Mesenchymal stem cell (in vitro differentiated cells and primary cell): ENCODE data around the gene EXOC6B.

Experiments
- DNase-seq: peaks from one replicate; pipeline ENCODE4 v3.0.0-alpha.2; 2013
- H2AFZ ChIP-seq: one replicate; pipeline ENCODE4 v1.6.1; 2013; ENCODE audit warnings: low read depth, mild to moderate bottlenecking, control low read depth, inconsistent platforms, low read length, moderate library complexity
- H2AK5ac ChIP-seq: 2 replicates; pipeline ENCODE4 v1.6.1; 2013; ENCODE audit warnings: low read length, moderate library complexity, mild to moderate bottlenecking, inconsistent platforms; ENCODE audit not compliant: severe bottlenecking
- H2BK120ac ChIP-seq: one replicate; pipeline ENCODE4 v1.6.1; 2013; ENCODE audit warnings: low read depth, mild to moderate bottlenecking, inconsistent platforms, low read length, moderate library complexity
- H2BK12ac ChIP-seq, 2 experiments: one replicate each; pipeline ENCODE4 v1.6.1; 2013; ENCODE audit warnings: inconsistent platforms in 2 of 2, low read length in 2 of 2, mild to moderate bottlenecking in 2 of 2, moderate library complexity in 2 of 2, control low read depth in 1 of 2
- H2BK15ac ChIP-seq: one replicate; pipeline ENCODE4 v1.6.1; 2013; ENCODE audit warnings: mild to moderate bottlenecking, low read depth, inconsistent platforms; ENCODE audit not compliant: poor library complexity, severe bottlenecking
- H2BK5ac ChIP-seq: 2 replicates; pipeline ENCODE4 v1.6.1; 2013; ENCODE audit warnings: low read depth, mild to moderate bottlenecking, low read length, control low read depth, inconsistent platforms; ENCODE audit not compliant: poor library complexity, severe bottlenecking
- H3K14ac ChIP-seq, 2 experiments: one replicate each; pipeline ENCODE4 v1.6.1; 2013; ENCODE audit warnings: inconsistent platforms in 2 of 2, low read length in 2 of 2, control low read depth in 1 of 2, mild to moderate bottlenecking in 1 of 2, moderate library complexity in 1 of 2
- H3K18ac ChIP-seq, 2 experiments: one replicate each; pipeline ENCODE4 v1.6.1; 2013; ENCODE audit warnings: inconsistent platforms in 2 of 2, low read length in 2 of 2, control low read depth in 1 of 2, low read depth in 1 of 2, mild to moderate bottlenecking in 1 of 2
- H3K23ac ChIP-seq, 2 experiments: one replicate each; pipeline ENCODE4 v1.6.1; 2013; ENCODE audit warnings: inconsistent platforms in 2 of 2, low read length in 2 of 2, mild to moderate bottlenecking in 2 of 2, moderate library complexity in 2 of 2, control low read depth in 1 of 2
- H3K27ac ChIP-seq: 2 replicates; pipeline ENCODE4 v1.5.1; 2013; ENCODE audit warnings: mild to moderate bottlenecking, moderate library complexity, low read length, control low read depth, inconsistent platforms; ENCODE audit not compliant: poor library complexity, severe bottlenecking
- H3K27me3 ChIP-seq, 2 experiments: 2 replicates each; pipeline versions ENCODE4 v1.6.1 to v1.7.0; 2013; ENCODE audit warnings: low read length in 2 of 2, mild to moderate bottlenecking in 2 of 2, moderate library complexity in 2 of 2, control low read depth in 1 of 2, inconsistent platforms in 1 of 2; ENCODE audit not compliant: control insufficient read depth in 1 of 2, insufficient read depth in 1 of 2
- H3K36me3 ChIP-seq, 2 experiments: 2 replicates each; pipeline versions ENCODE4 v1.6.1 to v1.7.0; 2013; ENCODE audit warnings: low read length in 2 of 2, control low read depth in 1 of 2, inconsistent platforms in 1 of 2, low read depth in 1 of 2, mild to moderate bottlenecking in 1 of 2; ENCODE audit not compliant: insufficient read depth in 2 of 2, control insufficient read depth in 1 of 2
- H3K4ac ChIP-seq, 2 experiments: one replicate each; pipeline ENCODE4 v1.6.1; 2013; ENCODE audit warnings: inconsistent platforms in 2 of 2, low read length in 2 of 2, mild to moderate bottlenecking in 2 of 2, moderate library complexity in 2 of 2, control low read depth in 1 of 2, low read depth in 1 of 2
- H3K4me1 ChIP-seq: 2 replicates; pipeline ENCODE4 v1.6.1; 2013; ENCODE audit warnings: low read depth, low read length, control low read depth; ENCODE audit not compliant: control insufficient read depth, insufficient read depth
- H3K4me2 ChIP-seq: 2 replicates; pipeline ENCODE4 v1.6.1; 2013; ENCODE audit warnings: low read length, mild to moderate bottlenecking, inconsistent platforms; ENCODE audit not compliant: poor library complexity, severe bottlenecking
- H3K4me3 ChIP-seq, 2 experiments: 2 replicates each; pipeline versions ENCODE4 v1.5.1 to v1.7.0; 2013; ENCODE audit warnings: low read length in 2 of 2, mild to moderate bottlenecking in 2 of 2, control low read depth in 1 of 2, low read depth in 1 of 2; ENCODE audit not compliant: insufficient read depth in 1 of 2
- H3K79me1 ChIP-seq: replicated peaks from 2 replicates; pipeline ENCODE4 v1.6.1; 2013; ENCODE audit warnings: mild to moderate bottlenecking, control low read depth, low read length, inconsistent platforms; ENCODE audit not compliant: poor library complexity, severe bottlenecking
- H3K9ac ChIP-seq: 2 replicates; pipeline ENCODE4 v1.7.0; 2013; ENCODE audit warnings: mild to moderate bottlenecking, low read length, moderate library complexity
- H3K9me3 ChIP-seq: 2 replicates; pipeline ENCODE4 v1.7.0; 2013; ENCODE audit warnings: mild to moderate bottlenecking, low read length; ENCODE audit not compliant: control insufficient read depth
- H4K8ac ChIP-seq: one replicate; pipeline ENCODE4 v1.6.1; 2013; ENCODE audit warnings: inconsistent platforms, mild to moderate bottlenecking, low read length, moderate library complexity
- H4K91ac ChIP-seq: one replicate; pipeline ENCODE4 v1.6.1; 2013; ENCODE audit warnings: mild to moderate bottlenecking, low read length, inconsistent platforms
- WGBS: methylation state at CpG from one replicate; pipeline ENCODE4 v1.1.7; 2013; ENCODE audit warnings: mixed read lengths; 5-methylcytosine and 5-hydroxymethylcytosine counted together

EXOC6B gene

DNA sequence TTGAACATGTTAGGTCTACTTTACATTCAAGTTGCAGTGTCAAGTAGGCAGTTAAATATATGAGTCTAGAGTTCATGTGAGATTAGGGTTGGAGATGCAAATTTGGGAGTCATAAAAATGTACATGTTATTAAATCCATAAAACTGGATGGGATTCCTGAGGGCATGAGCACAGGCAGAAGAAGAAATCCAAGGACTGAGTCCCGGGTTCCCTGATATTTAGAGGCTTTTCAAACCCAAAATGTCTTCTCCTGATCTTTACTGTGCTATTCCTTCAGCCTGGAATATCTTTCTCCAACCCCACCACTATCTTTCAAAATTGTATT, 23.3 kb upstream of the EXOC6B start:
- Histone ChIP-seq H3K9me3 (no peaks in the 10 kb centered on the region), H3K9ac (no peak overlapping the region), H3K14ac (no peak overlapping the region), H3K79me1 (no peaks in the 10 kb centered on the region), H3K36me3 (no peaks in the 10 kb centered on the region), H3K18ac (no peak overlapping the region), H3K4me3 (no peak overlapping the region), H4K8ac (no peak overlapping the region), H2AFZ (no peak overlapping the region), H3K4ac (no peak overlapping the region), H4K91ac (no peak overlapping the region), H2BK5ac (no peak overlapping the region), H2BK120ac (no peak overlapping the region), H2AK5ac (no peak overlapping the region), H2BK15ac (no peak overlapping the region), H2BK12ac (no peak overlapping the region), H3K23ac (no peak overlapping the region), H3K27ac (no peak overlapping the region), H3K4me1 (no peaks in the 10 kb centered on the region), H3K27me3 (peaks cover 24 to 57% of the 10 kb centered on the region in 2 experiments), H3K4me2 (no peak overlapping the region)
- no peak for DNase-seq
- WGBS, result 79% methylated on average over 1 of the region's 1 CpG

DNA sequence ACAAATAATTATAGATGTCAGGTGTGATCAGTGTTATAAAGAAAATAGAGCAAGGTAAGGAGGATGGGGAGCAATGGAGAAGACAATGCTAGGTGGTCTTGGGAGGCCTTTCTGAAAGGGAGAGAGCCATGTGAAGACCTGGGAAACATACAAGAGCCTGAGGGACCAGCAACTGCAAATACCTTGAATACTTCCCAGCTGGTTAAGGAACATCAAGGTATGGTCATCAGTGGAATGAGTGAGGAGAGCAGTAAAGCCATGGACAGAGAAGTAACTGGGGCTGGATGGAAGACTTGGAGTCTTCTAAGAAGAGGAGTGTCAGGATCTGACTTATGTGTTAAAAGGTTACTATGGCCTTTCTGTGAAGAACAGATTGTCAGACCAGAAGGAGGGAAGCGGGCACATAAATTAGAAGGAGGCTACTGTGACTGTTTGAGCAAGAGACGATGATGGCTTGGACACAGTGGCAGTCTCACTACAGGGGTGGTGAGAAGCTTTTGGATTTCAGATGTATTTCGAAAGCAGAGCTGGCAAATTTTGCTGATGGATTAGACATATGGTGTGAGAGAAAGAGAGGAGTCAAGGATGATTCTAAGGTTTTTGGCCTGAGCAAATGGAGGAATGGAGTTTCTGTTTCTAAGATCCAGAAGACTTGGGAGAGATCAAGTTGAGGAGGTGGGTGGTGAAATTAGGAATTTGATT, 22.8 kb upstream of the EXOC6B start:
- Histone ChIP-seq H3K4me1 (no peaks in the 10 kb centered on the region), H2BK5ac (no peak overlapping the region), H3K36me3 (no peaks in the 10 kb centered on the region), H4K91ac (no peak overlapping the region), H2AFZ (no peak overlapping the region), H2BK15ac (no peak overlapping the region), H4K8ac (no peak overlapping the region), H3K9ac (no peak overlapping the region), H2BK120ac (no peak overlapping the region), H2AK5ac (no peak overlapping the region), H3K23ac (no peak overlapping the region), H2BK12ac (no peak overlapping the region), H3K18ac (no peak overlapping the region), H3K4me3 (no peak overlapping the region), H3K27me3 (peaks cover 22 to 55% of the 10 kb centered on the region in 2 experiments), H3K4ac (no peak overlapping the region), H3K79me1 (no peaks in the 10 kb centered on the region), H3K14ac (no peak overlapping the region), H3K27ac (no peak overlapping the region), H3K4me2 (no peak overlapping the region), H3K9me3 (no peaks in the 10 kb centered on the region)
- WGBS, result 89% methylated on average over 3 of the region's 3 CpGs
- no peak for DNase-seq

DNA sequence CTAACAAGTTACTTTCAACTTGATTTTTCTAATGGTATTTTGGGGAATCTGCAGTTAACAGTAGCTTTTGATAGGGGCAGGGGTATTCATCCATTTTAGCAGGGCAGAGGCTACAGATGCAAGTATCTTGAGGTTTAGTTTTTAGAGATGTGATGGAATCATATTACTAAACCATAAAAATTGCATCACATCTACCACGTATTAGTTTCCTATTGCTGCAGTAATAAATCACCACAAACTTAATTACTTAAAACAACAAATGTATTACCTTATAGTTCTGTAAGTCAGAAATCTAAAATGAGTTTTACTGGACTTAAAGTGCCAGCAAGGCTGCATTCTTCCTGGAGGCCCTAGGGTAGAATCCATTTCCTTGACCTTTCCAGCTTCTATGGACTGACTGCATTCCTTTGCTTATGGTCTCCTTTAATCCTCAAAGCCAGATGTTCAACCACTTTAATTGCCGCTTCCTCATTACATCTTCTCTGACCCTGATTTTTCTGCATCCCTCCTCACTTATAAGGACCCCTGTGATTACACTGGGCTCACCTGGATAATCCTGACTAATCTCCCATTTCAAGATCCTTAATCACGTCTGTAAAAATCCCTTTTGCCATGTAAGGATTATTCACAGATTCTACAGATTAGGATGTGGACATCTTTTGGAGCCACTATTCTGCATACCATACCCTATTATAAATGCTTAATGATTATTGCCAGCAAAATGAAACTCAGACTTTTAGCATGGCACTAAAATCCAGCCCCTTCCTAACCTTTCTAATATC, 21.9 kb upstream of the EXOC6B start:
- Histone ChIP-seq H4K8ac (no peak overlapping the region), H2BK120ac (no peak overlapping the region), H3K23ac (no peak overlapping the region), H3K27ac (no peak overlapping the region), H2BK12ac (no peak overlapping the region), H3K79me1 (no peaks in the 10 kb centered on the region), H4K91ac (no peak overlapping the region), H3K4me3 (no peak overlapping the region), H3K9me3 (no peaks in the 10 kb centered on the region), H2AK5ac (no peak overlapping the region), H2BK15ac (no peak overlapping the region), H3K4me2 (no peak overlapping the region), H3K36me3 (no peaks in the 10 kb centered on the region), H3K18ac (no peak overlapping the region), H3K4me1 (no peaks in the 10 kb centered on the region), H3K4ac (no peak overlapping the region), H3K14ac (no peak overlapping the region), H2BK5ac (no peak overlapping the region), H3K9ac (no peak overlapping the region), H2AFZ (no peak overlapping the region), H3K27me3 (peaks cover 22 to 58% of the 10 kb centered on the region in 2 experiments)
- WGBS, result 85% methylated on average over 2 of the region's 3 CpGs
- DNase-seq, result no peak

DNA sequence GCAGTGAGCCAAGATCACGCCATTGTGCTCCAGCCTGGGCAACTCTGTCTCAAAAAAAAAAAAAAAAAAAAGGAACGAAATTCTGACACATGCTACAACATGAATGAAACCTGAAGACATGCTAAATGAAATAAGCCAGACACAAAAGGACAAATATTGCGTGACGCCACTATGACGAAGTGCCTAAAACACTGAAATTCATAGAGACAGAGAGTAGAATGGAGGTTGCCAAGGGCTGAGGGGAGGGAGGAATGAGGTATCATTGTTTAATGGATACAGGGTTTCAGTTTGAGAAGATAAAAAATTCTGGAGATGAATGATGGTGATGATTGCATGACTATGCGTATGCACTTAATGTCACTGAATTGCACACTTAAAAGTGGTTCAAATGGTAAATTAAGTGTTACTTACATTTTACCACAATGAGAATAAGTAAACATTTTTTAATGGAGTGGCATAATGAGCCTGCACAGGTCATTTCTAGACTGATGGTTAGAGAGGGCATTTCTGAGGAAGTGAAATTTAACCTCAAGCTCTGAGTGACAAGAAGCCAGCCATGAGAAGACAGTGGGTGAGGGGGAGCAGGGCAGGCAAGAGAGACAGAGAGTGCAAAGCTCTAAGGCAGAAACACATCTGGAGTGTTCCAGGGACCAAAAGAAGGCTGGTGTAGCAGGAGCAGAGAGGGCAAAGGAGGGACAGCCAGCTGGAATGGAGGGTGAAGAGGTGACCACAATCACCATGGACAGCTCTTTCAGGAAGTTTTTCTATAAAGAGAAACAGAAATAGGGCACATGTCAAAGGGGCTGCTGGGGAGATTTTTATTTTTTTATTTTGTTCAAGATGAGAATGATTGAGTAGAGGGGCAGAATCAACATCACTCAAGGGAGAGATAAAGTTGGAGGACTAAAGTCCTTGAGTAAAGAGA, 20.6 kb upstream of the EXOC6B start:
- Histone ChIP-seq H2BK120ac (no peak overlapping the region), H3K36me3 (no peaks in the 10 kb centered on the region), H4K8ac (no peak overlapping the region), H3K4me1 (no peaks in the 10 kb centered on the region), H3K79me1 (no peaks in the 10 kb centered on the region), H3K4me2 (no peak overlapping the region), H3K4ac (no peak overlapping the region), H3K9ac (no peak overlapping the region), H2BK5ac (no peak overlapping the region), H3K27ac (no peak overlapping the region), H3K27me3 (peaks cover 15 to 50% of the 10 kb centered on the region in 2 experiments), H3K23ac (no peak overlapping the region), H3K14ac (no peak overlapping the region), H2BK15ac (no peak overlapping the region), H2AK5ac (no peak overlapping the region), H4K91ac (no peak overlapping the region), H2AFZ (no peak overlapping the region), H2BK12ac (no peak overlapping the region), H3K9me3 (no peaks in the 10 kb centered on the region), H3K4me3 (no peak overlapping the region), H3K18ac (no peak overlapping the region)
- no peak for DNase-seq
- WGBS, result 98% methylated on average over 4 of the region's 6 CpGs
